CD14-positive monocyte (primary cell): ENCODE results near the gene NT5DC4. TPM values are rescaled to one million over a fixed set of nuclear protein-coding genes. Genes with fewer than 3 reads are reported as not detected.

Source experiments
- DNase-seq, 3 donors: peaks; one replicate each; pipeline ENCODE4 v3.0.0-alpha.2; 2011 to 2022
- H2AFZ ChIP-seq: 2 replicates; pipeline ENCODE4 v1.6.0; 2012; ENCODE audit warnings: mild to moderate bottlenecking, low read depth, low read length, inconsistent platforms; ENCODE audit not compliant: insufficient read depth, poor library complexity, severe bottlenecking
- H3K27ac ChIP-seq, 2 donors: 1 replicate in 1 of 2; 2 replicates in 1 of 2; pipeline ENCODE4 v1.5.1; 2012 to 2013; ENCODE audit warnings: low read length in 2 of 2, control low read depth in 1 of 2, inconsistent platforms in 1 of 2, low read depth in 1 of 2, mild to moderate bottlenecking in 1 of 2
- H3K27me3 ChIP-seq, 2 donors: one replicate each; pipeline versions ENCODE4 v1.6.0 to v1.6.1; 2011 to 2013; ENCODE audit warnings: low read length in 2 of 2; ENCODE audit not compliant: control insufficient read depth in 2 of 2, insufficient read depth in 2 of 2
- H3K36me3 ChIP-seq, 2 donors: replicated peaks in 1 of 2; 1 replicate in 1 of 2; 2 replicates in 1 of 2; pipeline versions ENCODE4 v1.5.1 to v1.6.1; 2012 to 2013; ENCODE audit warnings: low read length in 2 of 2, control low read depth in 1 of 2, inconsistent platforms in 1 of 2, mild to moderate bottlenecking in 1 of 2; ENCODE audit not compliant: insufficient read depth in 2 of 2, control insufficient read depth in 1 of 2
- H3K4me1 ChIP-seq, 2 donors: 1 replicate in 1 of 2; 2 replicates in 1 of 2; pipeline versions ENCODE4 v1.5.1 to v1.6.1; 2012 to 2013; ENCODE audit warnings: low read length in 2 of 2, control low read depth in 1 of 2, inconsistent platforms in 1 of 2, mild to moderate bottlenecking in 1 of 2, moderate library complexity in 1 of 2; ENCODE audit not compliant: insufficient read depth in 2 of 2, control insufficient read depth in 1 of 2
- H3K4me2 ChIP-seq: replicated peaks from 2 replicates; pipeline ENCODE3; 2012; ENCODE audit warnings: low read length, moderate library complexity, mild to moderate bottlenecking; ENCODE audit not compliant: poor library complexity, severe bottlenecking; ENCODE audit errors: extremely low read depth
- H3K4me3 ChIP-seq, 3 experiments: fragments of 200-600 bp in 1 of 3; sonication (generic) in 1 of 3; replicated peaks in 1 of 3; 1 replicate in 2 of 3; 2 replicates in 1 of 3; pipeline ENCODE4 v1.5.1; 2011 to 2013; ENCODE audit warnings: low read length in 3 of 3, mild to moderate bottlenecking in 3 of 3, control low read depth in 2 of 3, low read depth in 2 of 3, inconsistent platforms in 1 of 3, moderate library complexity in 1 of 3
- H3K79me2 ChIP-seq: 2 replicates; pipeline ENCODE4 v1.6.0; 2012; ENCODE audit warnings: mild to moderate bottlenecking, control low read depth, inconsistent platforms, low read length, moderate library complexity; ENCODE audit not compliant: insufficient read depth
- H3K9ac ChIP-seq: 2 replicates; pipeline ENCODE4 v1.6.0; 2017; ENCODE audit warnings: low read length, mild to moderate bottlenecking; ENCODE audit not compliant: insufficient read depth, poor library complexity, severe bottlenecking
- H3K9me3 ChIP-seq, 2 donors: replicated peaks in 1 of 2; 1 replicate in 1 of 2; 2 replicates in 1 of 2; pipeline versions ENCODE4 v1.5.1 to v1.6.1; 2012 to 2013; ENCODE audit warnings: low read length in 2 of 2, control low read depth in 1 of 2; ENCODE audit not compliant: control insufficient read depth in 1 of 2, insufficient read depth in 1 of 2
- H4K20me1 ChIP-seq: 2 replicates; pipeline ENCODE4 v1.6.0; 2012; ENCODE audit warnings: mild to moderate bottlenecking, low read length, control low read depth, moderate library complexity; ENCODE audit not compliant: insufficient read depth
- H3K27ac Mint-ChIP-seq, 7 donors: one replicate each; pipeline ENCODE4 v1.8.0; 2020; ENCODE audit warnings: mild to moderate bottlenecking in 7 of 7, mixed read lengths in 7 of 7, moderate library complexity in 6 of 7, inconsistent platforms in 2 of 7
- H3K27me3 Mint-ChIP-seq, 3 donors: one replicate each; pipeline ENCODE4 v1.8.0; 2021 to 2022; ENCODE audit warnings: low read depth in 3 of 3, mild to moderate bottlenecking in 3 of 3, mixed read lengths in 3 of 3, moderate library complexity in 3 of 3, inconsistent platforms in 1 of 3
- H3K36me3 Mint-ChIP-seq, 2 donors: one replicate each; pipeline ENCODE4 v1.8.0; 2020; ENCODE audit warnings: mixed read lengths in 2 of 2, inconsistent platforms in 1 of 2, mild to moderate bottlenecking in 1 of 2
- H3K4me1 Mint-ChIP-seq: one replicate; pipeline ENCODE4 v1.8.0; 2020; ENCODE audit warnings: mild to moderate bottlenecking, mixed read lengths
- H3K4me3 Mint-ChIP-seq, 2 donors: one replicate each; pipeline ENCODE4 v1.8.0; 2020; ENCODE audit warnings: mild to moderate bottlenecking in 2 of 2, mixed read lengths in 2 of 2, moderate library complexity in 1 of 2
- H3K9me3 Mint-ChIP-seq, 7 donors: one replicate each; pipeline ENCODE4 v1.8.0; 2020 to 2022; ENCODE audit warnings: mixed read lengths in 7 of 7, mild to moderate bottlenecking in 6 of 7, moderate library complexity in 6 of 7, inconsistent platforms in 2 of 7
- WGBS: methylation state at CpG from one replicate; pipeline ENCODE4 v1.1.5; 2013; ENCODE audit warnings: missing lambda C conversion rate; ENCODE audit not compliant: insufficient coverage; 5-methylcytosine and 5-hydroxymethylcytosine counted together
- intact Hi-C, 2 donors: fragments of 100-400 bp; cut with micrococcal nuclease; formaldehyde crosslinking; loops; one replicate each; pipeline versions ENCODE4 v1.15.0 to v1.15.1; 2023
- polyA plus RNA-seq, 3 donors: library from polyadenylated mRNA; depleted of rRNA in 1 of 3; unstranded in 2 of 3; stranded (reverse) in 1 of 3; fragments of 300-500 nt in 2 of 3; fragments of >200 nt in 1 of 3; fragmentation: Illumina TruSeq in 2 of 3; gene quantifications; 1 replicate in 2 of 3; 2 replicates in 1 of 3; pipeline ENCODE4 v1.2.3, GENCODE V29; 2012 to 2021
- TF ChIP-seq, protein P1 (sequence below): fragments of 200-600 bp; IDR thresholded peaks from one replicate; pipeline ENCODE4 v1.8.0; 2022; ENCODE audit warnings: antibody characterized with exemption, mild to moderate bottlenecking

The NT5DC4 gene
- polyA plus RNA-seq, 3 donors, result 2.2 TPM; not detected in 2

GRCh38 chr2:112712903-112713584 is 7.8 kb upstream of the NT5DC4 start:
- H3K36me3 ChIP-seq, result no peaks in the 10 kb centered on the region
- no peak overlapping the region for H3K4me2 ChIP-seq
- H4K20me1 ChIP-seq, result no peaks in the 10 kb centered on the region
- H3K27ac ChIP-seq, result no peak overlapping the region
- no peaks in the 10 kb centered on the region for H3K27me3 ChIP-seq
- H3K9ac ChIP-seq, result no peak overlapping the region
- TF ChIP-seq, protein P1, sequence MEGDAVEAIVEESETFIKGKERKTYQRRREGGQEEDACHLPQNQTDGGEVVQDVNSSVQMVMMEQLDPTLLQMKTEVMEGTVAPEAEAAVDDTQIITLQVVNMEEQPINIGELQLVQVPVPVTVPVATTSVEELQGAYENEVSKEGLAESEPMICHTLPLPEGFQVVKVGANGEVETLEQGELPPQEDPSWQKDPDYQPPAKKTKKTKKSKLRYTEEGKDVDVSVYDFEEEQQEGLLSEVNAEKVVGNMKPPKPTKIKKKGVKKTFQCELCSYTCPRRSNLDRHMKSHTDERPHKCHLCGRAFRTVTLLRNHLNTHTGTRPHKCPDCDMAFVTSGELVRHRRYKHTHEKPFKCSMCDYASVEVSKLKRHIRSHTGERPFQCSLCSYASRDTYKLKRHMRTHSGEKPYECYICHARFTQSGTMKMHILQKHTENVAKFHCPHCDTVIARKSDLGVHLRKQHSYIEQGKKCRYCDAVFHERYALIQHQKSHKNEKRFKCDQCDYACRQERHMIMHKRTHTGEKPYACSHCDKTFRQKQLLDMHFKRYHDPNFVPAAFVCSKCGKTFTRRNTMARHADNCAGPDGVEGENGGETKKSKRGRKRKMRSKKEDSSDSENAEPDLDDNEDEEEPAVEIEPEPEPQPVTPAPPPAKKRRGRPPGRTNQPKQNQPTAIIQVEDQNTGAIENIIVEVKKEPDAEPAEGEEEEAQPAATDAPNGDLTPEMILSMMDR, result no peak
- H3K27me3 Mint-ChIP-seq, result peaks cover 0 to 6% (median 6%) of the 10 kb centered on the region in 3 donors
- peaks cover 30 to 35% of the 10 kb centered on the region in 2 donors for H3K4me1 ChIP-seq
- intact Hi-C loops, result no loop called here
- DNase-seq, result no peak
- H3K9me3 Mint-ChIP-seq, result no peaks in the 10 kb centered on the region
- H2AFZ ChIP-seq, result peak overlapping the region; percentile 31
- peak overlapping the region in 1 of 2 donors; percentile 39 for H3K4me3 Mint-ChIP-seq
- peak overlapping the region in 3 of 7 donors; percentile 10 to 69 (median 36) for H3K27ac Mint-ChIP-seq
- H3K9me3 ChIP-seq, result no peaks in the 10 kb centered on the region
- 96% methylated on average over 8 of the region's 17 CpGs for WGBS
- no peaks in the 10 kb centered on the region for H3K79me2 ChIP-seq
- no peak overlapping the region for H3K4me3 ChIP-seq
- peaks cover 49% of the 10 kb centered on the region for H3K4me1 Mint-ChIP-seq
- peaks cover 0 to 2% of the 10 kb centered on the region in 2 donors for H3K36me3 Mint-ChIP-seq

- Histone ChIP-seq H3K4me3 (no peak overlapping the region), H3K79me2 (no peaks in the 10 kb centered on the region), H3K27me3 (no peaks in the 10 kb centered on the region), H3K4me2 (no peak overlapping the region), H3K4me1 (peaks cover 29 to 30% of the 10 kb centered on the region in 2 donors), H4K20me1 (no peaks in the 10 kb centered on the region), H3K9me3 (no peaks in the 10 kb centered on the region), H2AFZ (peak overlapping the region; percentile 31), H3K27ac (no peak overlapping the region), H3K9ac (no peak overlapping the region), H3K36me3 (no peaks in the 10 kb centered on the region)
- peaks cover 0 to 6% (median 6%) of the 10 kb centered on the region in 3 donors for H3K27me3 Mint-ChIP-seq
- TF ChIP-seq, protein P1, result no peak
- DNase-seq, result no peak
- peaks cover 0 to 2% of the 10 kb centered on the region in 2 donors for H3K36me3 Mint-ChIP-seq
- H3K27ac Mint-ChIP-seq, result peak overlapping the region in 2 of 7 donors; percentile 36 to 69
- intact Hi-C loops, result no loop called here
- peaks cover 44% of the 10 kb centered on the region for H3K4me1 Mint-ChIP-seq
- WGBS, result 92% methylated on average over 5 of the region's 7 CpGs
- peak overlapping the region in 1 of 2 donors; percentile 39 for H3K4me3 Mint-ChIP-seq
- no peaks in the 10 kb centered on the region for H3K9me3 Mint-ChIP-seq
Observed at GRCh38 chr2:112713585-112713925, 7.3 kb upstream of the NT5DC4 start.
